GM12801 (cell line): Measurements from ENCODE around the gene ZNF675.

ENCODE experiments used
- CTCF ChIP-seq: IDR thresholded peaks from one replicate; pipeline ENCODE4 v1.5.1; 2011; ENCODE audit warnings: control low read depth; ENCODE audit not compliant: insufficient read length; ENCODE audit errors: extremely low read depth

ZNF675 gene

GRCh38 chr19:23686621-23687423 lies at the start of gene ZNF675:
Gene ZNF675 (minus strand): TSS chr19:23687212. CDS start chr19:23687033, 179 bp downstream.
- TF ChIP-seq CTCF = no peak

DNA sequence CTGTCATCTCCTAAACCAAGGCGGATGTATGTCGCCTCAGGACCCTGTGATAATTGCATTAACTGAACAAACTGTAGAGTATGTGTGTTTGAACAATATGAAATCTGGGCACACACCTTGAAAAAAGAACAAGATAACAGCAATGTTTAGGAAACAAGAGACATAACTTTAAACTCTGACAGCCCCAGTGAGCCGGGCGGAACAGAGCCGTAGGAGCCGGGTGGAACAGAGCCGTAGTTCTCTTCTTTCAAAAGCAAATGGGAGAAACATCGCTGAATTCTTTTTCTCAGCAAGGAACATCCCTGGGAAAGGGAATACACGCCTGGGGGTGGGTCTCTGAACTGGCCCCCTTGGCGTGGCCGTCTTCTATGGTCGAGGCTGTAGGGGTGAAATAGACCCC lies 31.8 kb upstream of the ZNF675 start:
- TF ChIP-seq CTCF = no peak

DNA sequence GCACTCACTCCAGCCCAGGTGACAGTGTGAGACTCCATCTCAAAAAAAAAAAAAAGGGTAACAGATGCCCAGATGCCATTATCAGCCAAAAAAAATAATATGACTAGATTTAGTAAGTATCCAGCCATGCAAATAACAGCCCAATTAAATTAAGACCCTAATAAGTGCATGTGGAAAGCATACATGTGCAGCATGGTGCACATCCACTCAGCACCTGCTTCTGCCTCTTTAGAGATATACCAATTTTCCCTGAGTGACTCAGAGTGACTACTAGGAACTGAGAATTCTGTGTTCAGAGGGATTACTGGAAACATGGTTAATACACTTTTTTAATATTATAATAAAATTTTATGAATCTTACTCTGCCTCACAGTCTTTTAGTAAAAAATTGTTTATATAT lies 29.8 kb upstream of the ZNF675 start:
- no peak for TF ChIP-seq CTCF

GRCh38 chr19:23709347-23709746 lies 22.3 kb upstream of the ZNF675 start:
- TF ChIP-seq CTCF = no peak

- TF ChIP-seq CTCF = no peak
Observed at GRCh38 chr19:23706657-23707056, 19.6 kb upstream of the ZNF675 start.

- no peak for TF ChIP-seq CTCF
Observed at GRCh38 chr19:23699521-23699860, 12.5 kb upstream of the ZNF675 start.

- TF ChIP-seq CTCF = no peak
Observed at GRCh38 chr19:23698711-23699520, 11.9 kb upstream of the ZNF675 start.
